IMR-90 (cell line): ENCODE measurements around the gene NKTR. TPM values are rescaled to one million over a fixed set of nuclear protein-coding genes. Genes with fewer than 3 reads are reported as not detected.

Source experiments
- ATAC-seq: fragments of 200-7000 bp; cut with Tn5 transposase; 2 replicates; pipeline ENCODE4 v1.9.1; 2020; ENCODE audit warnings: low read depth, mild to moderate bottlenecking, moderate library complexity
- BruUV-seq: library from RNA; stranded (reverse); fragments of 400-500 nt; replicated peaks from 2 replicates; lab custom pipeline; 2021; lab: Mats Ljungman, UMichigan
- CTCF ChIA-PET: fragments of 300-600 bp; formaldehyde crosslinking; extraction: SDS; loops from one replicate; lab custom pipeline; 2021; ENCODE audit warnings: antibody characterized with exemption; lab: Yijun Ruan, JAX
- POLR2A ChIA-PET: fragments of 300-600 bp; sonication (Branson Sonifier 250); formaldehyde crosslinking; loops from one replicate; lab custom pipeline; 2022; ENCODE audit warnings: antibody characterized with exemption; ENCODE audit not compliant: unreplicated experiment; lab: Charles Lee
- DNase-seq: peaks from one replicate; pipeline ENCODE4 v3.0.0; 2013
- H2AFZ ChIP-seq: replicated peaks from 2 replicates; pipeline ENCODE3; 2013; ENCODE audit warnings: low read length, mild to moderate bottlenecking; ENCODE audit not compliant: poor library complexity
- H2AK5ac ChIP-seq: 2 replicates; pipeline ENCODE4 v1.6.1; 2013; ENCODE audit warnings: low read depth, low read length, inconsistent platforms
- H2AK9ac ChIP-seq: replicated peaks from 2 replicates; pipeline ENCODE3; 2013; ENCODE audit warnings: mild to moderate bottlenecking, low read depth, low read length, moderate library complexity; ENCODE audit not compliant: poor library complexity
- H2BK120ac ChIP-seq: 2 replicates; pipeline ENCODE4 v1.6.1; 2013; ENCODE audit warnings: low read depth, low read length, inconsistent platforms
- H2BK15ac ChIP-seq: 3 replicates; pipeline ENCODE4 v1.6.1; 2013; ENCODE audit warnings: low read depth, low read length, inconsistent platforms
- H2BK20ac ChIP-seq: 2 replicates; pipeline ENCODE4 v1.6.1; 2013; ENCODE audit warnings: low read depth, mild to moderate bottlenecking, inconsistent platforms, low read length, moderate library complexity
- H2BK5ac ChIP-seq: 2 replicates; pipeline ENCODE4 v1.6.1; 2013; ENCODE audit warnings: mild to moderate bottlenecking, low read depth, low read length, inconsistent platforms; ENCODE audit not compliant: poor library complexity, severe bottlenecking
- H3K14ac ChIP-seq: replicated peaks from 2 replicates; pipeline ENCODE4 v1.6.1; 2013; ENCODE audit warnings: low read depth, low read length, inconsistent platforms
- H3K18ac ChIP-seq: 2 replicates; pipeline ENCODE4 v1.6.1; 2013; ENCODE audit warnings: low read depth, low read length, control low read depth
- H3K23ac ChIP-seq: 2 replicates; pipeline ENCODE4 v1.6.1; 2013; ENCODE audit warnings: low read depth, low read length, inconsistent platforms
- H3K27ac ChIP-seq: 2 replicates; pipeline ENCODE4 v1.5.1; 2013; ENCODE audit warnings: mild to moderate bottlenecking, control low read depth, low read length; ENCODE audit not compliant: insufficient read depth
- H3K27me3 ChIP-seq: 2 replicates; pipeline ENCODE4 v1.6.1; 2013; ENCODE audit warnings: low read length; ENCODE audit not compliant: control insufficient read depth, insufficient read depth
- H3K36me3 ChIP-seq: 2 replicates; pipeline ENCODE4 v1.6.1; 2013; ENCODE audit warnings: low read length, mixed read lengths; ENCODE audit not compliant: control insufficient read depth, insufficient read depth
- H3K4ac ChIP-seq: 2 replicates; pipeline ENCODE4 v1.6.1; 2013; ENCODE audit warnings: low read depth, low read length, inconsistent platforms
- H3K4me1 ChIP-seq: 2 replicates; pipeline ENCODE4 v1.6.1; 2013; ENCODE audit warnings: low read length, mixed read lengths; ENCODE audit not compliant: control insufficient read depth, insufficient read depth
- H3K4me2 ChIP-seq: 2 replicates; pipeline ENCODE4 v1.6.1; 2013; ENCODE audit warnings: low read depth, mild to moderate bottlenecking, control low read depth, low read length, moderate library complexity
- H3K4me3 ChIP-seq: 2 replicates; pipeline ENCODE4 v1.5.1; 2013; ENCODE audit warnings: low read depth, mild to moderate bottlenecking, control low read depth, low read length, moderate library complexity; ENCODE audit not compliant: insufficient read depth
- H3K56ac ChIP-seq: 2 replicates; pipeline ENCODE4 v1.6.1; 2013; ENCODE audit warnings: low read length, inconsistent platforms; ENCODE audit not compliant: insufficient read depth; ENCODE audit errors: extremely low read depth
- H3K79me1 ChIP-seq, 2 experiments: 2 replicates each; pipeline ENCODE4 v1.6.1; 2013; ENCODE audit warnings: low read length in 2 of 2, inconsistent platforms in 1 of 2, low read depth in 1 of 2
- H3K9ac ChIP-seq: 2 replicates; pipeline ENCODE4 v1.6.1; 2013; ENCODE audit warnings: low read depth, low read length, control low read depth
- H3K9me1 ChIP-seq: 2 replicates; pipeline ENCODE4 v1.6.1; 2013; ENCODE audit warnings: low read length, inconsistent platforms; ENCODE audit not compliant: insufficient read depth
- H3K9me3 ChIP-seq: 2 replicates; pipeline ENCODE4 v1.6.1; 2013; ENCODE audit warnings: low read length; ENCODE audit not compliant: control insufficient read depth, insufficient read depth
- H4K20me1 ChIP-seq: 2 replicates; pipeline ENCODE4 v1.6.1; 2013; ENCODE audit warnings: low read length, inconsistent platforms; ENCODE audit not compliant: insufficient read depth
- H4K5ac ChIP-seq: 2 replicates; pipeline ENCODE4 v1.6.1; 2013; ENCODE audit warnings: mild to moderate bottlenecking, low read depth, low read length, control low read depth
- H4K8ac ChIP-seq, 2 experiments: 2 replicates each; pipeline ENCODE4 v1.6.1; 2013; ENCODE audit warnings: low read depth in 2 of 2, low read length in 2 of 2, control low read depth in 1 of 2, inconsistent platforms in 1 of 2
- H4K91ac ChIP-seq: 2 replicates; pipeline ENCODE4 v1.6.1; 2013; ENCODE audit warnings: low read depth, low read length, inconsistent platforms; ENCODE audit not compliant: insufficient read depth
- BHLHE40 ChIP-seq: fragments of 150-350 bp; IDR thresholded peaks from 2 replicates; pipeline ENCODE4 v1.6.1; 2016; ENCODE audit warnings: mild to moderate bottlenecking, low read depth, low read length
- CEBPB ChIP-seq: IDR thresholded peaks from 2 replicates; pipeline ENCODE4 v1.6.1; 2012; ENCODE audit warnings: low read depth, low read length, improper control_type of control experiment
- CHD1 ChIP-seq: IDR thresholded peaks from 2 replicates; pipeline ENCODE4 v1.6.1; 2012; ENCODE audit warnings: low read depth, low read length, improper control_type of control experiment
- CTCF ChIP-seq: conservative IDR thresholded peaks from 2 replicates; pipeline ENCODE4 v1.5.1; 2012; ENCODE audit warnings: mild to moderate bottlenecking, low read depth, low read length, improper control_type of control experiment
- ELK1 ChIP-seq: fragments of 150-350 bp; IDR thresholded peaks from 2 replicates; pipeline ENCODE4 v1.6.1; 2016; ENCODE audit warnings: low read depth, mild to moderate bottlenecking, low read length, moderate library complexity, borderline replicate concordance
- FOS ChIP-seq: fragments of 150-350 bp; IDR thresholded peaks from 2 replicates; pipeline ENCODE4 v1.6.1; 2016; ENCODE audit warnings: low read depth, low read length
- MAFK ChIP-seq: IDR thresholded peaks from 2 replicates; pipeline ENCODE4 v1.6.1; 2012; ENCODE audit warnings: low read depth, low read length, improper control_type of control experiment
- MAZ ChIP-seq: IDR thresholded peaks from 2 replicates; pipeline ENCODE4 v1.6.1; 2012; ENCODE audit warnings: low read depth, mild to moderate bottlenecking, low read length, improper control_type of control experiment, moderate library complexity, borderline replicate concordance
- MXI1 ChIP-seq: IDR thresholded peaks from 2 replicates; pipeline ENCODE4 v1.6.1; 2012; ENCODE audit warnings: low read depth, mild to moderate bottlenecking, low read length, moderate library complexity, borderline replicate concordance
- NFE2L2 ChIP-seq: fragments of 150-350 bp; IDR thresholded peaks from 2 replicates; pipeline ENCODE4 v1.6.1; 2016; ENCODE audit warnings: low read depth, mild to moderate bottlenecking, low read length
- POLR2A ChIP-seq: IDR thresholded peaks from 2 replicates; pipeline ENCODE4 v1.6.1; 2012; ENCODE audit warnings: mild to moderate bottlenecking, low read depth, low read length
- RAD21 ChIP-seq: IDR thresholded peaks from 2 replicates; pipeline ENCODE4 v1.6.1; 2012; ENCODE audit warnings: low read length, improper control_type of control experiment
- RCOR1 ChIP-seq: IDR thresholded peaks from 2 replicates; pipeline ENCODE4 v1.6.1; 2012; ENCODE audit warnings: mild to moderate bottlenecking, low read length, improper control_type of control experiment; ENCODE audit not compliant: insufficient replicate concordance
- RFX5 ChIP-seq: IDR thresholded peaks from 2 replicates; pipeline ENCODE4 v1.8.0; 2012; ENCODE audit warnings: low read depth, mild to moderate bottlenecking, low read length, moderate library complexity
- SMC3 ChIP-seq: fragments of 150-350 bp; IDR thresholded peaks from 2 replicates; pipeline ENCODE4 v1.6.1; 2016; ENCODE audit warnings: low read depth, mild to moderate bottlenecking, antibody characterized with exemption, low read length, moderate library complexity
- WGBS, 2 experiments: methylation state at CpG; one replicate each; pipeline versions ENCODE4 v1.1.5 to v1.1.7; 2013; ENCODE audit warnings: missing lambda C conversion rate in 2 of 2; ENCODE audit not compliant: insufficient read length in 1 of 2; ENCODE audit errors: extremely low coverage in 2 of 2; 5-methylcytosine and 5-hydroxymethylcytosine counted together
- dilution Hi-C: fragments of 300-500 bp; cut with HindIII; formaldehyde crosslinking; loops from one replicate; pipeline ENCODE4 v1.14.3; 2018; ENCODE audit warnings: low sequenced_read_pairs; ENCODE audit not compliant: unreplicated experiment
- in situ Hi-C: fragments of 300-500 bp; cut with MboI; formaldehyde crosslinking; loops from 3 replicates; pipeline ENCODE4 v1.14.3; 2019; ENCODE audit warnings: low sequenced_read_pairs, inconsistent platforms, mixed read lengths
- intact Hi-C: fragments of 100-400 bp; cut with micrococcal nuclease; formaldehyde crosslinking; loops from 2 replicates; pipeline ENCODE4 v1.10.0; 2022
- polyA plus RNA-seq, 3 experiments: library from polyadenylated mRNA; depleted of rRNA; stranded (reverse); fragments of >200 nt; gene quantifications; 2 replicates each; pipeline ENCODE4 v1.2.3, GENCODE V29; 2012; ENCODE audit warnings: low replicate concordance in 1 of 3
- total RNA-seq: library from RNA; depleted of rRNA; stranded (reverse); fragments of >200 nt; gene quantifications from 2 replicates; pipeline ENCODE4 v1.2.3, GENCODE V29; 2012

NKTR gene
- total and polyA plus RNA-seq, 2 of the 4 experiments (the other 2 are of a cell fraction), result 24.0 to 30.7 TPM

DNA sequence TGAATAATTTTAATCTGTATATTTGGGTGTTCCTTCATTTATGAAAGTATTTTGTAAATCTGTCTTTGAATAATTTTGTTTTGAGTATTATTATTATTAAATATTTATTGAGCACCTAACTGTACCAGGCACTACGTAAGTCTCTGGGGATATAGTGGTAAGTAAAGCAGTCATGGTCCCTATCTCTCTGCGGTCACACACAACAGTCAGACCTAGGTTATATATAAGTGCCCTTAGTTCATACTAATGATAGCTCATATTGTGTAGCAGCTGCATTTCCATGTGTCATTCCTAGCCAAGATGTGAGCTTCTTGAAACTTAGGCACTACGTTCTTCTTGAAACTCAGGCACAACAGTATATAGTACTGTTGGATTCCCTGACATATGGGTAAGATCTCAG, 12.4 kb downstream of the NKTR start:
- Histone ChIP-seq H3K27me3 (no peaks in the 10 kb centered on the region), H3K79me1 (peaks cover 11 to 46% of the 10 kb centered on the region in 2 experiments), H2AK5ac (no peak overlapping the region), H4K20me1 (peaks cover 49% of the 10 kb centered on the region), H3K18ac (no peak overlapping the region), H2BK20ac (no peak overlapping the region), H4K8ac (no peak overlapping the region), H3K36me3 (peaks cover 16% of the 10 kb centered on the region), H3K56ac (no peak overlapping the region), H3K23ac (no peak overlapping the region), H2BK15ac (no peak overlapping the region), H3K4ac (no peak overlapping the region), H3K4me1 (peaks cover 4% of the 10 kb centered on the region), H3K9me1 (peaks cover 7% of the 10 kb centered on the region; the same call in 1 of the 2 replicates), H4K91ac (no peak overlapping the region), H2AK9ac (no peak overlapping the region), H3K14ac (no peak overlapping the region), H2AFZ (no peak overlapping the region), H2BK120ac (no peak overlapping the region), H4K5ac (no peak overlapping the region), H3K4me2 (no peak overlapping the region), H3K9ac (no peak overlapping the region), H2BK5ac (no peak overlapping the region), H3K27ac (no peak overlapping the region), H3K4me3 (no peak overlapping the region), H3K9me3 (no peaks in the 10 kb centered on the region)
- in situ Hi-C loops (no loop called here), dilution Hi-C loops (no loop called here), intact Hi-C loops (loop anchor here (5.0 kb wide), 1 partner anchor 34 kb away; no protein-coding TSS in a partner anchor)
- ChIA-PET CTCF (interaction anchor here (0.6 to 1.6 kb wide), 4 partner anchors 12 to 39 kb away, joined by 3 to 6 read pairs (median 4); partner anchors contain the start of gene NKTR), POLR2A (no interaction called here)
- no TSS peak for BruUV-seq
- TF ChIP-seq ELK1 (no peak), MXI1 (no peak), CHD1 (no peak), RFX5 (no peak), POLR2A (no peak), RCOR1 (no peak), CEBPB (no peak), NFE2L2 (no peak), RAD21 (no peak), CTCF (no peak), MAFK (no peak), BHLHE40 (no peak), SMC3 (no peak), MAZ (no peak), FOS (no peak)
- ATAC-seq (no peak), DNase-seq (no peak)
- no CpG with 5 or more reads among the region's 3 CpGs for WGBS, 2 experiments
